AG04449 (cell line): ENCODE data around the gene UNC13A.
"Not testable (repeated sequence)": the region's sequence is repeated elsewhere in the genome, so short reads cannot be mapped to it uniquely, and the experiment has no call there.

ENCODE experiments used
- CTCF ChIA-PET: fragments of 350-600 bp; formaldehyde crosslinking; extraction: SDS; loops from one replicate; lab custom pipeline; 2021; ENCODE audit warnings: antibody characterized with exemption; lab: Yijun Ruan, JAX
- POLR2A ChIA-PET: fragments of 400-600, 350-600 bp; formaldehyde crosslinking; extraction: SDS; loops from one replicate; lab custom pipeline; 2020; ENCODE audit warnings: antibody characterized with exemption, inconsistent platforms; lab: Yijun Ruan, JAX
- DNase-seq: peaks from one replicate; pipeline ENCODE4 v3.0.0-alpha.2; 2010; ENCODE audit warnings: low read depth, low spot score
- H3K4me3 ChIP-seq: 2 replicates; pipeline ENCODE4 v1.5.1; 2011; ENCODE audit warnings: low read depth, mild to moderate bottlenecking, control low read depth, low read length
- TF ChIP-seq, protein P1 (sequence below): IDR thresholded peaks from one replicate; pipeline ENCODE4 v1.5.1; 2011; ENCODE audit warnings: mild to moderate bottlenecking, moderate library complexity, low read length, control low read depth, inconsistent platforms; ENCODE audit not compliant: insufficient read depth; ENCODE audit errors: missing control alignments

The UNC13A gene

DNA sequence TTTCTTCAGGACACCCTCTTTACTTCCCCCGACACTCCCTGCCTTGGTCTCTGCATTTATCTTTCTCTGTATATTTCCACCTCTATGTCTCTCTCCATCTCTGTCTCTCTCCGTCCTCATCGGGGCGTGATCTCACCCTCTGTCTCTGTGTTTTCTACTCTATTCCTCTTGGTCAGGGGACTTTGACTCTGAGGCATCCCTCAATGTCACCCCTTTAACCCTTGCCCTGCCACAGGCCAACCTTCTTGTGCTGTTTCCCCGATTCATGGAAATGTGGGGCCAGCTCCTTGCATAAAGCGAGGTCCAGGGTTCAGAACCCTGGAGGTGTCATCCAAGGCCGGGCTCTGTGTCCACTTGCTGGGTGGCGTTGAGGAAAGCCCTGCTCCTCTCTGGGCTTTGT lies 85.9 kb downstream of the UNC13A start:
- no peak for DNase-seq
- ChIA-PET CTCF (no interaction called here), POLR2A (no interaction called here)
- TF ChIP-seq, protein P1, sequence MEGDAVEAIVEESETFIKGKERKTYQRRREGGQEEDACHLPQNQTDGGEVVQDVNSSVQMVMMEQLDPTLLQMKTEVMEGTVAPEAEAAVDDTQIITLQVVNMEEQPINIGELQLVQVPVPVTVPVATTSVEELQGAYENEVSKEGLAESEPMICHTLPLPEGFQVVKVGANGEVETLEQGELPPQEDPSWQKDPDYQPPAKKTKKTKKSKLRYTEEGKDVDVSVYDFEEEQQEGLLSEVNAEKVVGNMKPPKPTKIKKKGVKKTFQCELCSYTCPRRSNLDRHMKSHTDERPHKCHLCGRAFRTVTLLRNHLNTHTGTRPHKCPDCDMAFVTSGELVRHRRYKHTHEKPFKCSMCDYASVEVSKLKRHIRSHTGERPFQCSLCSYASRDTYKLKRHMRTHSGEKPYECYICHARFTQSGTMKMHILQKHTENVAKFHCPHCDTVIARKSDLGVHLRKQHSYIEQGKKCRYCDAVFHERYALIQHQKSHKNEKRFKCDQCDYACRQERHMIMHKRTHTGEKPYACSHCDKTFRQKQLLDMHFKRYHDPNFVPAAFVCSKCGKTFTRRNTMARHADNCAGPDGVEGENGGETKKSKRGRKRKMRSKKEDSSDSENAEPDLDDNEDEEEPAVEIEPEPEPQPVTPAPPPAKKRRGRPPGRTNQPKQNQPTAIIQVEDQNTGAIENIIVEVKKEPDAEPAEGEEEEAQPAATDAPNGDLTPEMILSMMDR, result no peak
- no peak overlapping the region for H3K4me3 ChIP-seq

DNA sequence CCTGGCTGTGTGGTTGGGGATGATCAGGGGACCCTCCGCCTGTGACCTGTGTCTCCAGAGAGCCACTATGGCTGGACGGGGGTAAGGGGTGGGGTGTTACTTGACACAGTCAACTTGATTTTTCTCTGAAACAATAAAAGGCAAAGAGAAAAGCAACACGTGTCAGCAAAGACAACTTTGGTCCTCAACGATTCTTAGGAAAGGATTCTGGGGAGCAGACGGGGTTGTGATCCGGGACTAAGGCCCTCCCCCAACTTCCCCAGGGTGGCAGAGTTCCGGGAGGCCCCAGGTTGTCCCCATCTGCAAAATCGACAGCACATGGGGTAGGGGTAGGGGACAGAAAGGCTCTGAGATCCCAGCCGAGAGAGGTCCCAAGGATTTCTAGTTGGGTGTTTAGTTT lies 86.5 kb downstream of the UNC13A start:
- TF ChIP-seq, protein P1, result no peak
- CTCF ChIA-PET, result no interaction called here
- POLR2A ChIA-PET, result no interaction called here
- DNase-seq, result no peak
- no peak overlapping the region for H3K4me3 ChIP-seq

DNA sequence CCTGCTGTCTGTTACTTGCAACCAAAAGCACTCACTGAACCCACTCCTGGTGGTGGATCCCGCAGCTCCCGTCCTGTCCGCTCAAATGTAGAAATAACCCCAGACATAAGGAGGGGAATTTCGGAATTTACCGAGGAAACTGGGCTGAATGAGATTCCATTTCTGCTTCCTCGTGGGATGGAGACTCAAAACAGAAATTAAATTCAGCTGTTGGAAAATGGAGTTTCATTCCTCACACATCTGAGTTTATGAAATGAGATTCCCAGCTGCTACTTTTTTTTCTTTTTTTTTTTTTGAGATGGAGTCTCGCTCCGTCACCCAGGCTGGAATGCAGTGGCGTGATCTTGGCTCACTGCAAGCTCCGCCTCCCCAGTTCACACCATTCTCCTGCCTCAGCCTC lies 88.4 kb downstream of the UNC13A start:
- CTCF ChIA-PET, result interaction anchor here (1.3 kb wide), 1 partner anchor 25 kb away, joined by 3 read pairs; no protein-coding TSS in a partner anchor
- POLR2A ChIA-PET, result no interaction called here
- H3K4me3 ChIP-seq, result no peak overlapping the region
- TF ChIP-seq, protein P1, result no peak
- DNase-seq, result no peak

DNA sequence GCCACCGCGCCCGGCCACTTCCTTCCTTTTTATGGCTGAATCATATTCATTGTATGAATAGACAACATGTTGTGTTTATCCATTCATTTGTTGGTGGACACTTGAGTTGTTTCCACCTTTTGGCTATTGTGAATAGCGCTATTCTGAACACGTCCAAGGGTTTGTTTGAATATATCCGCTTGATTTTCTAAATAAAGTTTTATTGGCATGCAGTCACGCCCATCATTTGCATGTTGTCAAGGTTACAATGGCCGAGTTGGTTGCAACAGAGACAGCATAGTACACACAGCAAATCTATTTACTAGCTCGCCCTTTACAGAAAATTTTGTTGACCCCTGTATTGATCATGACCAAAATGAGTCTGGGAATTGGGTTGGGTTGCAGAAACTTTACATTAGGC lies 89.2 kb downstream of the UNC13A start:
- TF ChIP-seq, protein P1, result no peak
- CTCF ChIA-PET, result interaction anchor here (1.0 to 1.3 kb wide), 2 partner anchors 24 to 214 kb away, joined by 3 read pairs; no protein-coding TSS in a partner anchor
- POLR2A ChIA-PET, result no interaction called here
- H3K4me3 ChIP-seq, result no peak overlapping the region
- DNase-seq, result no peak

DNA sequence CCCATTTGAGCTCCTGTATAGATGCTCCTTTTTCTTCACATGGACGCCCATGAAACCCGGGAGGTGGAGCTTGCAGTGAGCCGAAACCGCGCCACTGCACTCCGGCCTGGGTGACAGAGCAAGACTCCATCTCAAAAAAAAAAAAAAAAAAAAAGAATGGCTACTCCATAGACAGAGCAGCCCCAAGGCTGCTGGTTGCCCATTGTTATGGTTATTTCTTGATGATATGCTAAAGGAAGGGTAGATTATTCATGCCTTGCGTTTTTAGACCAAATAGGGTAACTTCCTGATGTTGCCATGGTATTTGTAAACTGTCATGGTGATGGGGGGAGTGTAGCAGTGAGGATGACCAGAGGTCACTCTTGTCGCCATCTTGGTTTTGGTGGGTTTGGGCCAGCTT lies 90.1 kb downstream of the UNC13A start:
- DNase-seq, H3K4me3 ChIP-seq, CTCF ChIA-PET, POLR2A ChIA-PET: not testable (repeated sequence)

DNA sequence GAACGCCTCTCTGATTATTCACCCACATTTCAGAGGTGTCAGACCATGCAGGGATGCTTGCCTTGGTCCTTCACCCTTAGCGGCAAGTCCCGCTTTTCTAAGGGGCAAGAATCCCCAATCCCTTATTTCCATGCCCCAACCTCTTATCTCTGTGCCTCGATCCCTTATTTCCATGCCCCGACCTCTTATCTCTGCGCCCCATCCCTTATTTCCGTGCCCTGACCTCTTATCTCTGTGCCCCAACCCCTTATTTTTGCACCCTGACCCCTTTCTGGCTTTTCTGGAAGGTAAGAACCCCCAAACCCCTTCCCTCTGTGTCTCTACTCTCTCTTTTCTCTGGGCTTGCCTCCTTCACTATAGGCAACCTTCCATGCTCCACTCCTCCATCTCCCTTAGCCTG lies 93.9 kb downstream of the UNC13A start:
- DNase-seq, CTCF ChIA-PET, H3K4me3 ChIP-seq, POLR2A ChIA-PET: not testable (repeated sequence)

DNA sequence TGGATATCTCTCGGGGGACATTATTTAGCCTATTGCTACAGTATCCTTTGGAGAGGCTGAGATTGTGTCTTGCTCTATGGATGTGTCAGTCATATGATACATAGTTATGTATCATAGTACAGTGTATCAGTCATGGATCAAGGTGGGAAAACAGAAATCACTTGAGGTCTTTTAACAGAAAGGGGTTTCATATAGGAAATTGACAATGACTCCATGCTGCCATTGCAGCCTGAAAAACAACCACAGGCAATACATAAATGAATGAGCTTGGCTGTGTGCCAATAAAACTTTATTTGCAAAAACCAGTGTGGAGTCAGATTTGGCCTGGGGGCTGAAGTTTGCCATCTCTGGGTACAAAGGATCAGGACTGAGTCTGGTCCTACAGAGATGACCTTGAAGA lies 97.3 kb downstream of the UNC13A start:
- H3K4me3 ChIP-seq, result no peak overlapping the region
- TF ChIP-seq, protein P1, result no peak
- CTCF ChIA-PET, result interaction anchor here (1.4 to 9.8 kb wide), 2 partner anchors 15 to 16 kb away, joined by 4 to 71 read pairs; no protein-coding TSS in a partner anchor
- POLR2A ChIA-PET, result no interaction called here
- no peak for DNase-seq

DNA sequence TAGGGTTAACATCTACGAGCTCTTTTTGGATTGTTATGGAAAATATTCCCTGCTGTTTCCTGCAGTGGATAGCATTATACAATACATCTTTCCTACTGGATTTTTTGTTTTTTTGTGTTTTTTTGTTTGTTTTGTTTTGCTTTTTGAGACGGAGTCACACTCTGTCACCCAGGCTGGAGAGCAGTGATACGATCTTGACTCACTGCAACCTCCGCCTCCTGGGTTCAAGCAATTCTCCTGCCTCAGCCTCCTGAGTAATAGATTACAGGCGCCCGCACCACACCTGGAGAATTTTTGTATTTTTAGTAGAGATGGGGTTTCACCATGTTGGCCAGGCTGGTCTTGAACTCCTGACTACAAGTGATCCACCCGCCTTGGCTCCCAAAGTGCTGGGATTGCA lies 102.8 kb downstream of the UNC13A start:
- POLR2A ChIA-PET, result not testable (repeated sequence)

More for the DNA sequence above, 102.8 kb downstream of the UNC13A start:
- DNase-seq, H3K4me3 ChIP-seq: not testable (repeated sequence)
- CTCF ChIA-PET, result interaction anchor here (0.8 to 9.8 kb wide), 2 partner anchors 11 to 20 kb away, joined by 4 to 71 read pairs; no protein-coding TSS in a partner anchor
